KBM-7 (cell line): Measurements from ENCODE around the gene FBXO47.
A peak's percentile ranks its signal among the peaks of the same experiment; 100 is the strongest.

Source experiments
- DNase-seq: peaks from one replicate; pipeline ENCODE4 v3.0.0-alpha.2; 2015
- in situ Hi-C: fragments of 300-500 bp; cut with MboI; formaldehyde crosslinking; loops from 2 replicates; pipeline ENCODE4 v1.14.3; 2020; ENCODE audit warnings: low sequenced_read_pairs, low pct_unique_long_range_greater_than_20kb, mixed read lengths

Gene FBXO47

GRCh38 chr17:38911081-38911730 is 56.0 kb downstream of the FBXO47 start:
- in situ Hi-C loops: no loop called here
- no peak for DNase-seq

- no peak for DNase-seq
- in situ Hi-C loops: no loop called here
Measured at GRCh38 chr17:38910325-38910724, 56.9 kb downstream of the FBXO47 start.

GRCh38 chr17:38908676-38909181 is 58.5 kb downstream of the FBXO47 start:
- DNase-seq: no peak
- in situ Hi-C loops: no loop called here

- in situ Hi-C loops: no loop called here
- no peak for DNase-seq
Measured at GRCh38 chr17:38907930-38908675, 59.1 kb downstream of the FBXO47 start.

- in situ Hi-C loops: no loop called here
- DNase-seq: no peak
Measured at GRCh38 chr17:38906460-38907228, 60.6 kb downstream of the FBXO47 start.

GRCh38 chr17:38905375-38905774 is 61.8 kb downstream of the FBXO47 start:
- DNase-seq: no peak
- in situ Hi-C loops: no loop called here

- in situ Hi-C loops: no loop called here
- DNase-seq: no peak
Measured at GRCh38 chr17:38904892-38905291, 62.3 kb downstream of the FBXO47 start.

- in situ Hi-C loops: no loop called here
- no peak for DNase-seq
Measured at GRCh38 chr17:38903404-38903803, 63.8 kb downstream of the FBXO47 start.

- DNase-seq: peak; percentile 98
- in situ Hi-C loops: no loop called here
Measured at GRCh38 chr17:38900978-38901656, 66.1 kb downstream of the FBXO47 start.

- DNase-seq: no peak
- in situ Hi-C loops: no loop called here
Measured at GRCh38 chr17:38899421-38899820, 67.8 kb downstream of the FBXO47 start.

GRCh38 chr17:38898812-38899348 is 68.3 kb downstream of the FBXO47 start:
- DNase-seq: peak; percentile 93
- in situ Hi-C loops: no loop called here

GRCh38 chr17:38898291-38898679 is 68.9 kb downstream of the FBXO47 start:
- DNase-seq: no peak
- in situ Hi-C loops: no loop called here

- DNase-seq: no peak
Measured at GRCh38 chr17:38897671-38898290, 69.4 kb downstream of the FBXO47 start.

GRCh38 chr17:38897176-38897575 is 70.0 kb downstream of the FBXO47 start:
- no peak for DNase-seq
- in situ Hi-C loops: no loop called here

More at GRCh38 chr17:38897671-38898290, 69.4 kb downstream of the FBXO47 start:
- in situ Hi-C loops: no loop called here

GRCh38 chr17:38896346-38896954 is 70.8 kb downstream of the FBXO47 start:
- in situ Hi-C loops: no loop called here
- no peak for DNase-seq

- DNase-seq: no peak
- in situ Hi-C loops: no loop called here
Measured at GRCh38 chr17:38894276-38894675, 72.9 kb downstream of the FBXO47 start.

- in situ Hi-C loops: no loop called here
- DNase-seq: peak; percentile 54
Measured at GRCh38 chr17:38893607-38894006, 73.6 kb downstream of the FBXO47 start.

- in situ Hi-C loops: no loop called here
- no peak for DNase-seq
Measured at GRCh38 chr17:38893113-38893512, 74.1 kb downstream of the FBXO47 start.
